Neural crest cell (in vitro differentiated cells): ENCODE measurements around the gene TEAD1. TPM values are rescaled to one million over a fixed set of nuclear protein-coding genes. Genes with fewer than 3 reads are reported as not detected.

Source experiments
- DNase-seq: peaks from one replicate; pipeline ENCODE4 v3.0.0; 2021; ENCODE audit warnings: low read depth, mixed read lengths, low spot score
- H3K27ac Mint-ChIP-seq: one replicate; pipeline ENCODE4 v1.8.0; 2021; ENCODE audit warnings: mild to moderate bottlenecking, mixed read lengths; ENCODE audit not compliant: unreplicated experiment
- H3K27me3 Mint-ChIP-seq: 2 replicates; pipeline ENCODE4 v1.8.0; 2021; ENCODE audit warnings: low read depth, mild to moderate bottlenecking, mixed read lengths
- H3K36me3 Mint-ChIP-seq: 2 replicates; pipeline ENCODE4 v1.8.0; 2021; ENCODE audit warnings: low read depth, mild to moderate bottlenecking, mixed read lengths
- H3K4me1 Mint-ChIP-seq: 2 replicates; pipeline ENCODE4 v1.8.0; 2021; ENCODE audit warnings: mixed read lengths
- H3K4me3 Mint-ChIP-seq: one replicate; pipeline ENCODE4 v1.8.0; 2021; ENCODE audit warnings: mild to moderate bottlenecking, mixed read lengths
- H3K9me3 Mint-ChIP-seq: 2 replicates; pipeline ENCODE4 v1.8.0; 2021; ENCODE audit warnings: mixed read lengths
- total RNA-seq: library from RNA; stranded (reverse); gene quantifications from 2 replicates; pipeline ENCODE4 v1.2.1, GENCODE V29; 2021
- TF ChIP-seq, protein P1 (sequence below): fragments of 200-600 bp; sonication (generic); conservative IDR thresholded peaks from 2 replicates; pipeline ENCODE4 v1.5.0; 2021; ENCODE audit warnings: antibody characterized with exemption, mild to moderate bottlenecking

Gene TEAD1
- total RNA-seq, 1 donor from 2014 or later: 84.1 TPM

GRCh38 chr11:12922418-12922817, 248.2 kb downstream of the TEAD1 start:
- no peaks in the 10 kb centered on the region for H3K9me3 Mint-ChIP-seq
- H3K27ac Mint-ChIP-seq: no peak overlapping the region
- H3K4me3 Mint-ChIP-seq: no peak overlapping the region
- H3K4me1 Mint-ChIP-seq: no peaks in the 10 kb centered on the region
- TF ChIP-seq, protein P1, sequence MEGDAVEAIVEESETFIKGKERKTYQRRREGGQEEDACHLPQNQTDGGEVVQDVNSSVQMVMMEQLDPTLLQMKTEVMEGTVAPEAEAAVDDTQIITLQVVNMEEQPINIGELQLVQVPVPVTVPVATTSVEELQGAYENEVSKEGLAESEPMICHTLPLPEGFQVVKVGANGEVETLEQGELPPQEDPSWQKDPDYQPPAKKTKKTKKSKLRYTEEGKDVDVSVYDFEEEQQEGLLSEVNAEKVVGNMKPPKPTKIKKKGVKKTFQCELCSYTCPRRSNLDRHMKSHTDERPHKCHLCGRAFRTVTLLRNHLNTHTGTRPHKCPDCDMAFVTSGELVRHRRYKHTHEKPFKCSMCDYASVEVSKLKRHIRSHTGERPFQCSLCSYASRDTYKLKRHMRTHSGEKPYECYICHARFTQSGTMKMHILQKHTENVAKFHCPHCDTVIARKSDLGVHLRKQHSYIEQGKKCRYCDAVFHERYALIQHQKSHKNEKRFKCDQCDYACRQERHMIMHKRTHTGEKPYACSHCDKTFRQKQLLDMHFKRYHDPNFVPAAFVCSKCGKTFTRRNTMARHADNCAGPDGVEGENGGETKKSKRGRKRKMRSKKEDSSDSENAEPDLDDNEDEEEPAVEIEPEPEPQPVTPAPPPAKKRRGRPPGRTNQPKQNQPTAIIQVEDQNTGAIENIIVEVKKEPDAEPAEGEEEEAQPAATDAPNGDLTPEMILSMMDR: no peak
- no peaks in the 10 kb centered on the region for H3K27me3 Mint-ChIP-seq
- DNase-seq: no peak
- peaks cover 11% of the 10 kb centered on the region for H3K36me3 Mint-ChIP-seq

- Mint-ChIP-seq H3K27ac (no peak overlapping the region), H3K4me3 (no peak overlapping the region), H3K36me3 (peaks cover 11% of the 10 kb centered on the region), H3K27me3 (no peaks in the 10 kb centered on the region), H3K9me3 (no peaks in the 10 kb centered on the region), H3K4me1 (no peaks in the 10 kb centered on the region)
- TF ChIP-seq, protein P1: no peak
- no peak for DNase-seq
These were observed 248.8 kb downstream of the TEAD1 start for GRCh38 chr11:12922980-12923507.

GRCh38 chr11:12924650-12925049, 250.4 kb downstream of the TEAD1 start:
- Mint-ChIP-seq H3K36me3 (peaks cover 11% of the 10 kb centered on the region), H3K27me3 (no peaks in the 10 kb centered on the region), H3K4me1 (no peaks in the 10 kb centered on the region), H3K9me3 (no peaks in the 10 kb centered on the region), H3K4me3 (no peak overlapping the region), H3K27ac (no peak overlapping the region)
- TF ChIP-seq, protein P1: no peak
- DNase-seq: no peak

DNA sequence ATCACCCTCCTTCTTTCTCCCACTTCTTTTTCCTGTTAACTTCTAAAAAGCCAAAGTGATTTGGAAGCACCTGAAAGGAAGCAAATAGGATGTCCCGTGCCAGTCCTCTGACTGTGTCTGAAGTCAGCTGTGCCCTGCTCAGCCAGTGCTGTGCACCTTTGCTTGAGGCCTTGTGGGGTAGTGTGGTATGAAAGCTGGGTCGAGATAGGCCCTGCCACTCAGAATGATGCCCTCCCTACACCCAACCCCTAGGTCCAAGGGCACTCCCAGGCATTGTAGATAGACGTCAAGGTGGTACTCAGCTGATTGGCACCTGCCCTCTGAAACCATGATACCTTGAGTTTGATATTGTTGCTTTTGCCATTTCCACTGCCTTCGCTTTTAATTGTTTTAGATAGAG, 251.3 kb downstream of the TEAD1 start:
- Mint-ChIP-seq H3K9me3 (no peaks in the 10 kb centered on the region), H3K36me3 (peaks cover 11% of the 10 kb centered on the region)

DNA sequence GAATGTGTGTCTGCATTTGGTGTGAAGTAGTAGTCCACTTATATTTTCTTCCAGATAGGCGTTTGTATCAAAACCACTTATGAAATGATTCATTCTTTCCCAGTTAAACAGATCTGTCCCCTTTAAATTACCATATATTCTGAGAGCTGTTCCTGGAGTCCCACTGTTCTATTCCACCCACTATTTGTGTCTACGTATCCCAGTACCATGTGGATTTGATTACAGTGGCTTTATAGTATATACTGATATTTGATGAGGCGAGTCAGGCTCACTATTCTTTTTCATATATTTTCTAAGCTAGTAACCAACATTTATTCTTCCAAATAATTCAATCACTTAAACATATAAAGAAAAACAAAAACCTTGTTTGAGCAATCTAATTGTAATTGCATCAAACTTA, 253.0 kb downstream of the TEAD1 start:
- TF ChIP-seq, protein P1: no peak
- no peaks in the 10 kb centered on the region for H3K4me1 Mint-ChIP-seq
- H3K9me3 Mint-ChIP-seq: no peaks in the 10 kb centered on the region
- DNase-seq: no peak
- peaks cover 16% of the 10 kb centered on the region for H3K36me3 Mint-ChIP-seq
- no peaks in the 10 kb centered on the region for H3K27me3 Mint-ChIP-seq
- H3K27ac Mint-ChIP-seq: no peak overlapping the region
- no peak overlapping the region for H3K4me3 Mint-ChIP-seq

More for the DNA sequence above, 251.3 kb downstream of the TEAD1 start:
- no peaks in the 10 kb centered on the region for H3K27me3 Mint-ChIP-seq
- TF ChIP-seq, protein P1: no peak
- no peak overlapping the region for H3K27ac Mint-ChIP-seq
- H3K4me1 Mint-ChIP-seq: no peaks in the 10 kb centered on the region
- no peak overlapping the region for H3K4me3 Mint-ChIP-seq
- no peak for DNase-seq

GRCh38 chr11:12927886-12928285, 253.7 kb downstream of the TEAD1 start:
- Mint-ChIP-seq H3K27ac (no peak overlapping the region), H3K27me3 (no peaks in the 10 kb centered on the region), H3K9me3 (no peaks in the 10 kb centered on the region), H3K36me3 (peaks cover 16% of the 10 kb centered on the region), H3K4me1 (no peaks in the 10 kb centered on the region), H3K4me3 (no peak overlapping the region)
- DNase-seq: no peak
- TF ChIP-seq, protein P1: no peak
